ENCODE results near the gene PRKCE. TPM values are rescaled to one million over a fixed set of nuclear protein-coding genes. Genes with fewer than 3 reads are reported as not detected.
A peak's percentile ranks its signal among the peaks of the same experiment; 100 is the strongest.

The PRKCE gene
- total RNA-seq, 1 experiment from 2014 or later = 21.7 TPM

DNA sequence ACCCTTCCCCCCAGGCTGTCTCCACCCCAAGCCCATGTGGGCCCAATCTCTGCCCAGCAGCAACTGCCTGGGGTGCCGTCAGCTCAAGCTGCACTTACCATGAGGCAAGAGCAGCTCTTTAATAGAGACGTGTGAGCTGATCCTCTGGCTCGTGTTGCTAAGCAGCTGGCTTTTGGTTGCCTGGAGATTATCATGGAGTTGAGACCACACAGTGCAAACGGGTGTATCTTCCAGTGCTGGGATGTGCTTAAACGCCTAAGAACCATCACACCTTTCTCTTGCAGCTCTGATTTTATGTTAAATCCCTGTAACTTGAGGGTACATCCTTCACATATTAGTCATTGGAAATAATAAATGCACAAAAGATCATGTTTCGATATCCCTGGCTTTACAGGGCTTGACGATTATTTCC lies 271.1 kb downstream of the PRKCE start:
- POLR2A ChIA-PET (ENCODE audit: unreplicated experiment) = interaction anchor here (0.6 kb wide), 1 partner anchor 927 kb away, joined by 3 read pairs; no protein-coding TSS in a partner anchor
- TF ChIP-seq EZH2 (IDR thresholded peaks at IDR 0.05; ENCODE audit: low read depth) = no peak
- TF ChIP-seq, protein P1, sequence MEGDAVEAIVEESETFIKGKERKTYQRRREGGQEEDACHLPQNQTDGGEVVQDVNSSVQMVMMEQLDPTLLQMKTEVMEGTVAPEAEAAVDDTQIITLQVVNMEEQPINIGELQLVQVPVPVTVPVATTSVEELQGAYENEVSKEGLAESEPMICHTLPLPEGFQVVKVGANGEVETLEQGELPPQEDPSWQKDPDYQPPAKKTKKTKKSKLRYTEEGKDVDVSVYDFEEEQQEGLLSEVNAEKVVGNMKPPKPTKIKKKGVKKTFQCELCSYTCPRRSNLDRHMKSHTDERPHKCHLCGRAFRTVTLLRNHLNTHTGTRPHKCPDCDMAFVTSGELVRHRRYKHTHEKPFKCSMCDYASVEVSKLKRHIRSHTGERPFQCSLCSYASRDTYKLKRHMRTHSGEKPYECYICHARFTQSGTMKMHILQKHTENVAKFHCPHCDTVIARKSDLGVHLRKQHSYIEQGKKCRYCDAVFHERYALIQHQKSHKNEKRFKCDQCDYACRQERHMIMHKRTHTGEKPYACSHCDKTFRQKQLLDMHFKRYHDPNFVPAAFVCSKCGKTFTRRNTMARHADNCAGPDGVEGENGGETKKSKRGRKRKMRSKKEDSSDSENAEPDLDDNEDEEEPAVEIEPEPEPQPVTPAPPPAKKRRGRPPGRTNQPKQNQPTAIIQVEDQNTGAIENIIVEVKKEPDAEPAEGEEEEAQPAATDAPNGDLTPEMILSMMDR (conservative IDR thresholded peaks at IDR 0.05) = no peak

DNA sequence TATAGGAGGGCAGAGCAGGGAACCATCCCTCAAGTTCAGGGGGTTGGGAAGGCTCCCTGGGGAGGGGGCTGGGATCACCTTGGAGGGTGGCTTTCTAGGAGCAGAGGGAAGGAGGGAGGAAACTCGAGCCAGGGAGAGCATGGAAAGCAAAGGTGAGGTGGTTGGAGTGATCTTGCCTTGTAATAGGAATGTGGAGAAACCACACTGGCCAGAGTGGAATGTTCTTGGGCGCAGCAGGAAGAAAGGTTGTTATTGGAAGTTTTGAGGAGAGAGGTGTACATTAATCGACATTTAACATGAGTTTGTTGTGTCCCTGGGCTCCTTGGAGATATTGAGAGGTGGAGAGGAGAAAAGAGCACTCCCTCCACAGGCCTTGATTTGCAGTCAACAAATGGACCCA lies 272.2 kb downstream of the PRKCE start:
- intact Hi-C loops (cut with micrococcal nuclease; ENCODE audit: unreplicated experiment) = loop anchor here (5.0 kb wide), 1 partner anchor 271 kb away; the partner anchor contains the start of gene PRKCE
- Histone ChIP-seq H3K9me3 (ENCODE audit: insufficient read depth, low read depth) (no peaks in the 10 kb centered on the region), H3K27me3 (ENCODE audit: insufficient read depth, low read depth) (no peaks in the 10 kb centered on the region), H3K36me3 (ENCODE audit: low read depth) (no peaks in the 10 kb centered on the region), H3K79me2 (ENCODE audit: low read depth) (0 out of 2 replicates have a peak, but pooled peaks cover 9% of the 10 kb centered on the region), H3K27ac (no peak overlapping the region), H3K4me2 (peak overlapping the region; percentile 40), H3K4me1 (replicated peaks; ENCODE audit: insufficient read depth) (peaks cover 23% of the 10 kb centered on the region), H4K20me1 (ENCODE audit: insufficient read depth) (peaks cover 10% of the 10 kb centered on the region; the same call in 1 of the 2 replicates), H3K4me3 (no peak overlapping the region), H3F3A (ENCODE audit: insufficient read depth, low read depth) (no peaks in the 10 kb centered on the region), H2AFZ (no peak overlapping the region), H3K9me2 (ENCODE audit: insufficient read depth) (no peaks in the 10 kb centered on the region)
- POLR2A ChIA-PET (ENCODE audit: unreplicated experiment) = no interaction called here
- CTCF ChIA-PET = no interaction called here
- no peak for TF ChIP-seq EZH2 (IDR thresholded peaks at IDR 0.05; ENCODE audit: low read depth)
- TF ChIP-seq, protein P1 (conservative IDR thresholded peaks at IDR 0.05) = no peak
- peak; percentile 73 to 87 for DNase-seq
- no TSS peak for BruUV-seq (replicated peaks)

More for the DNA sequence above, 271.1 kb downstream of the PRKCE start:
- Histone ChIP-seq H3K27ac (no peak overlapping the region), H3K4me2 (no peak overlapping the region), H3K79me2 (ENCODE audit: low read depth) (0 out of 2 replicates have a peak, but pooled peaks cover 9% of the 10 kb centered on the region), H3K9me3 (ENCODE audit: insufficient read depth, low read depth) (no peaks in the 10 kb centered on the region), H3K4me3 (no peak overlapping the region), H3F3A (ENCODE audit: insufficient read depth, low read depth) (no peaks in the 10 kb centered on the region), H3K4me1 (replicated peaks; ENCODE audit: insufficient read depth) (peaks cover 23% of the 10 kb centered on the region), H3K36me3 (ENCODE audit: low read depth) (no peaks in the 10 kb centered on the region), H4K20me1 (ENCODE audit: insufficient read depth) (peaks cover 10% of the 10 kb centered on the region; the same call in 1 of the 2 replicates), H2AFZ (no peak overlapping the region), H3K27me3 (ENCODE audit: insufficient read depth, low read depth) (no peaks in the 10 kb centered on the region), H3K9me2 (ENCODE audit: insufficient read depth) (no peaks in the 10 kb centered on the region)
- BruUV-seq (replicated peaks) = no TSS peak
- CTCF ChIA-PET = interaction anchor here (1.8 kb wide), 1 partner anchor 14 kb away, joined by 5 read pairs; no protein-coding TSS in a partner anchor
- peak; percentile 33 to 61 for DNase-seq
- intact Hi-C loops (cut with micrococcal nuclease; ENCODE audit: unreplicated experiment) = loop anchor here (5.0 kb wide), 1 partner anchor 270 kb away; the partner anchor contains the start of gene PRKCE

DNA sequence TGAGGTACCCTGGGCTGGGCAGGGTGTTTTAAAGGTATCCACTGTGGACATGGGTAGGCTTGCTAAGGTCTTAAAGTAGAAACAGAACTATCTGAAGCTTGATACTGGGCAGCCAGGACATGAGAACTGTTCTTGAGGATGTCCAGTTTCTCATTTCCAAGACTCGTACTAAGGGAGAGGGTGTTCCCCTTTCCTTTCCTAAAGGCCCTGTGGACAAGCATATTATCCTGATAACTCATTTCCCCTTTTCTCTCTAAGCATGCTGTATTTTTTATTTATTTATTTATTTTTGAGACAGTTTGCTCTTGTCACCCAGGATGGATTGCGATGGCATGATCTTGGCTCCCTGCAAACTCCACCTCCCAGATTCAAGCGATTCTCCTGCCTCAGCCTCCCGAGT lies 273.6 kb downstream of the PRKCE start:
- H3K27ac ChIP-seq = no peak overlapping the region
- intact Hi-C loops (cut with micrococcal nuclease; ENCODE audit: unreplicated experiment) = no loop called here
- no peak for DNase-seq
- H3K79me2 ChIP-seq (ENCODE audit: low read depth) = 0 out of 2 replicates have a peak, but pooled peaks cover 9% of the 10 kb centered on the region
- no peaks in the 10 kb centered on the region for H3K9me3 ChIP-seq (ENCODE audit: insufficient read depth, low read depth)
- TF ChIP-seq EZH2 (IDR thresholded peaks at IDR 0.05; ENCODE audit: low read depth) = no peak
- TF ChIP-seq, protein P1 (conservative IDR thresholded peaks at IDR 0.05) = no peak
- no peak overlapping the region for H2AFZ ChIP-seq
- POLR2A ChIA-PET (ENCODE audit: unreplicated experiment) = no interaction called here
- CTCF ChIA-PET = interaction anchor here (1.1 kb wide), 1 partner anchor 10 kb away, joined by 9 read pairs; no protein-coding TSS in a partner anchor
- no peak overlapping the region for H3K4me2 ChIP-seq
- no peak overlapping the region for H3K4me3 ChIP-seq
- BruUV-seq (replicated peaks) = no TSS peak
- peaks cover 23% of the 10 kb centered on the region for H3K4me1 ChIP-seq (replicated peaks; ENCODE audit: insufficient read depth)
- H3K36me3 ChIP-seq (ENCODE audit: low read depth) = no peaks in the 10 kb centered on the region
- H4K20me1 ChIP-seq (ENCODE audit: insufficient read depth) = peaks cover 10% of the 10 kb centered on the region; the same call in 1 of the 2 replicates
- H3F3A ChIP-seq (ENCODE audit: insufficient read depth, low read depth) = no peaks in the 10 kb centered on the region
- H3K9me2 ChIP-seq (ENCODE audit: insufficient read depth) = no peaks in the 10 kb centered on the region
- no peaks in the 10 kb centered on the region for H3K27me3 ChIP-seq (ENCODE audit: insufficient read depth, low read depth)
